ENCODE measurements around the gene SGCA. TPM values are rescaled to one million over a fixed set of nuclear protein-coding genes. Genes with fewer than 3 reads are reported as not detected.

SGCA gene
- total RNA-seq, 1 donor from 2014 or later = not detected

DNA sequence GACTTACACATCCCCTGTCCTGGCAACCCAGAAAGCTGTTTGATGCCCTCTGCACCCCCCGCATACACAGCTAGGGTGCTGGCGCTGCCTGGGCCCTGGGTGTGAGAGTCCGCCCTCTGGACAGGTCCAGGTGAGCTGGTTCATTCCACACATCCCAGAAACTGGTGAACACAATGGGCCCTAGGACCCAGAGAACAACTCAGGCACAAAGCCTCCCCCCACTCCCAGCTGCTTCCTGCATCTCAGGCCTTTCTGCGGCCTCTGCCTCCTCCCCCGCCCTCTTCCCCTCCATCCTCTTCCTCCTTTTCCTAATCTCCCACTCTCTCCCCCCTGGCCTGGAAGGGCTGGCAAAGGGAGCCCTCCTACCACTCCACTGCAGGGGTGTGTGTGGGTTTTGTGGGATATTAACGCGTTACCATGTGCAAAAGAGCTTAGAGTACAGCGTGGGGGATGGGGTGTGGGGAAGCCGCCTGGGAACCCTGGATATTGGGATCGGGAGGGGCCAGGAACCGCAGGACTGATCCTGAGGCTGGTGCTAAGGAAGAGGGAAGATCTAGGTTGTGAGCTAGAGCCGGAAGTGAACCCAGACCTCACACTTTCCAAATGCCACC is 13.8 kb upstream of the SGCA start:
- Histone ChIP-seq H2AFZ (replicated peaks) (no peak overlapping the region), H4K20me1 (ENCODE audit: low read depth) (peaks cover 35% of the 10 kb centered on the region), H3K4me2 (peak overlapping the region; percentile 96), H3F3A (ENCODE audit: low read depth) (peaks cover 29% of the 10 kb centered on the region), H3K9me3 (ENCODE audit: low read depth) (no peaks in the 10 kb centered on the region), H3K4me3 (peak overlapping the region; percentile 78), H3K27me3 (peaks cover 13% of the 10 kb centered on the region), H3K79me2 (ENCODE audit: low read depth) (peaks cover 37% of the 10 kb centered on the region), H3K36me3 (no peaks in the 10 kb centered on the region), H3K9ac (no peak overlapping the region), H3K27ac (no peak overlapping the region), H3K4me1 (peaks cover 31% of the 10 kb centered on the region)
- Mint-ChIP-seq H3K4me1 (peaks cover 38% of the 10 kb centered on the region), H3K27me3 (ENCODE audit: insufficient read depth, low read depth) (no peaks in the 10 kb centered on the region), H3K9me3 (no peaks in the 10 kb centered on the region), H3K36me3 (peaks cover under 1% of the 10 kb centered on the region), H3K4me3 (peak overlapping the region; percentile 94), H3K27ac (peak overlapping the region; percentile 93)
- DNase-seq (ENCODE audit: low spot score) = peak; percentile 92
- no peak for TF ChIP-seq CTCF (IDR thresholded peaks at IDR 0.05)
- no peak for TF ChIP-seq EZH2phosphoT487 (IDR thresholded peaks at IDR 0.05)
- no peak for TF ChIP-seq EZH2 (IDR thresholded peaks at IDR 0.05)

DNA sequence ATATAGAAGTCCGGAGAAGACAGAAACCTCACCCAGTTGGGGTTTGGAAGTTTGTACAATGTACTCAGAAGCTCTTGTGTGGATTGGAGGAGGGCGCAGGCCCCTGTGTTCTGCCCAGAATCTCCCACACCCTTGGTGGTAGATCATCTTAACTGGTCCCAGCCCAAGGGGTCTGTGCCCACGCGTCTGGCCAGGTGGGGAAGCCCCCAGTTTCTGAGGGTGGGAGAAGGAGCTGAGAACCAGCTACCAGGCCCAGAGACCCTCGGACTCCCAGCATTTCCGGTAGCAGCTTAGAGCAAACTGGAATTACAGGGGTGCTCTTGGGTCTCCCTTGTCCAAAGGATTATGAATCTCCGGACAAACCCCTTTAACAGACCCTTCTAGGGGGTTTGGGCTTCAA is 13.1 kb upstream of the SGCA start:
- H3K27me3 ChIP-seq = peaks cover 13% of the 10 kb centered on the region
- H3K79me2 ChIP-seq (ENCODE audit: low read depth) = peaks cover 30% of the 10 kb centered on the region
- H3K9ac ChIP-seq = no peak overlapping the region
- H3K9me3 Mint-ChIP-seq = no peaks in the 10 kb centered on the region
- peak overlapping the region; percentile 94 for H3K4me3 Mint-ChIP-seq
- H3K27ac ChIP-seq = no peak overlapping the region
- H2AFZ ChIP-seq (replicated peaks) = no peak overlapping the region
- TF ChIP-seq EZH2 (IDR thresholded peaks at IDR 0.05) = no peak
- TF ChIP-seq CTCF (IDR thresholded peaks at IDR 0.05) = no peak
- no peak for TF ChIP-seq EZH2phosphoT487 (IDR thresholded peaks at IDR 0.05)
- H3K4me3 ChIP-seq = peak overlapping the region; percentile 78
- H3K9me3 ChIP-seq (ENCODE audit: low read depth) = no peaks in the 10 kb centered on the region
- peak overlapping the region; percentile 46 for H3K27ac Mint-ChIP-seq
- H3K36me3 ChIP-seq = no peaks in the 10 kb centered on the region
- peaks cover 26% of the 10 kb centered on the region for H3F3A ChIP-seq (ENCODE audit: low read depth)
- H3K36me3 Mint-ChIP-seq = no peaks in the 10 kb centered on the region
- no peak for DNase-seq (ENCODE audit: low spot score)
- peaks cover 31% of the 10 kb centered on the region for H3K4me1 Mint-ChIP-seq
- peaks cover 24% of the 10 kb centered on the region for H3K4me1 ChIP-seq
- H4K20me1 ChIP-seq (ENCODE audit: low read depth) = peaks cover 28% of the 10 kb centered on the region
- H3K4me2 ChIP-seq = peak overlapping the region; percentile 96
- H3K27me3 Mint-ChIP-seq (ENCODE audit: insufficient read depth, low read depth) = no peaks in the 10 kb centered on the region

DNA sequence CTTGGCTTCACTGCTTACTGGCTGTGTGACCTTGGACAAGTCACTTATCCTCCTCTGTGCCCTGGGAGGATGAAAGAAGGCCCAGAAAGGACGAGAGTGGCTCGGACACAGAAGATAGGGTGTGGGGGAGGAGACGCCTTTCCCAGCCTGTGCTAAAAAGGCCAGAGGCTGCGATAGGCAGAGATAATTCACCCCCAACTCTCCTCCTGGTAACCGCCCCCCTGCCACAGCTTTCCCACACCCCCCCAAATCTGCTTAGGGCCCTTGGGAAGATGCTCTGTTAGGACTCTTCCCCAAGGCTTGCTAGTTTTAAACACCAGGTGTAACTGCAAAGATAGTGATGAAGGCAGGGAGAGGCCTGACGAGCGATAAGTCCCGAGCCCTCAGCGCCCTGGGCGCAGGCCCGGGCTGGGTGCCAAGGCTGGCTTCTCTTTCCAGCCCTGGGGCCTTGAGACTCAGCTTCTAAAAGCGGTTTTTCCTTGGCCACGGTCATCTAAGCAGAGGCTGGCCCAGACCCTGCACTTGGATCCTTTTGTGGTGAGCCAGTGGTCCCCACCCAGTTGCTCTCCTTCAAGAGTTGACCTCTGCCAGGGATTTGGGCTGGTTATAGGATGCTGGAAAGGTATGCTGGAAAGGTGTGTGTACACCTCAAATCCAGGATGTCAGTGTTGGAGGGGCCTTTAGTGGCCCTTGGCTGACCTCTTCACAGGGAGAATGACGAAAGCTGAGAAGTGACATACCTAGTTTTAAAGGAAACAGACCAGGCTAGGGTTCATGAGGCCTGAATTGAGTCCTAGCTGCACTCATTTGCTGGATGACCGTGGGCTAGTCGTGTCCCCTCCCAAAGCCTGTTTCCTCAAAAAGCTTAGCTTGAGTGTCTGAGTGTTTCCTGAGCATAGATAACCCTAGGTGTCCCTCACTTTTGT is 11.9 kb upstream of the SGCA start:
- H3K27ac ChIP-seq = no peak overlapping the region
- peaks cover 23% of the 10 kb centered on the region for H3K4me1 Mint-ChIP-seq
- H3K27ac Mint-ChIP-seq = no peak overlapping the region
- H3K27me3 ChIP-seq = peaks cover 13% of the 10 kb centered on the region
- H3K79me2 ChIP-seq (ENCODE audit: low read depth) = peaks cover 18% of the 10 kb centered on the region
- no peaks in the 10 kb centered on the region for H3K36me3 ChIP-seq
- no peaks in the 10 kb centered on the region for H3K27me3 Mint-ChIP-seq (ENCODE audit: insufficient read depth, low read depth)
- DNase-seq (ENCODE audit: low spot score) = no peak
- H3K4me1 ChIP-seq = peaks cover 12% of the 10 kb centered on the region
- H3K9me3 Mint-ChIP-seq = no peaks in the 10 kb centered on the region
- no peaks in the 10 kb centered on the region for H3K36me3 Mint-ChIP-seq
- H3K4me3 Mint-ChIP-seq = no peak overlapping the region
- H3K4me3 ChIP-seq = no peak overlapping the region
- TF ChIP-seq EZH2 (IDR thresholded peaks at IDR 0.05) (no peak), EZH2phosphoT487 (IDR thresholded peaks at IDR 0.05) (no peak), CTCF (IDR thresholded peaks at IDR 0.05) (no peak)
- no peaks in the 10 kb centered on the region for H3K9me3 ChIP-seq (ENCODE audit: low read depth)
- H2AFZ ChIP-seq (replicated peaks) = no peak overlapping the region
- no peak overlapping the region for H3K4me2 ChIP-seq
- H3K9ac ChIP-seq = no peak overlapping the region
- H3F3A ChIP-seq (ENCODE audit: low read depth) = peaks cover 22% of the 10 kb centered on the region
- peaks cover 16% of the 10 kb centered on the region for H4K20me1 ChIP-seq (ENCODE audit: low read depth)
